ENCODE data around the gene INPP4B.
A peak's percentile ranks its signal among the peaks of the same experiment; 100 is the strongest.

INPP4B gene

GRCh38 chr4:142044271-142044670, 801.8 kb downstream of the INPP4B start:
- DNase-seq = no peak

DNA sequence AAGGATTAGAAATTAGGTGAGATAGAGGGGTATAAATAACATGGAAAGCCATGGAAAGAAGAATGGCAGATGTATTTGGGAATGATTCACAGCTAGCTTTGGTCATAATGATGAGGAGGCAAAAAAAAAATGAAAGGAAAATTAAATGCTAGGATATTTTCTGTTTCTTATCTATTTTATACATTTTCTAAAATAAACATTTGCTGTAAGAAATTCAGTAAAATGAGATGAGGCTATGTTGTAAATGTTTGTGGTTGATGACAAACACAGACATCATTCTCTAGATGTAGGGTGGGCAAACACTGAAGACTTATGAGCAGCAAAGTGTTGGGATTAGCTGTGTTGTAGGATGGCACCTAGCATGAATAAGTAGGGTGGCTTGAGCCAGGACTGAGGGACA, 802.6 kb downstream of the INPP4B start:
- DNase-seq = no peak

DNA sequence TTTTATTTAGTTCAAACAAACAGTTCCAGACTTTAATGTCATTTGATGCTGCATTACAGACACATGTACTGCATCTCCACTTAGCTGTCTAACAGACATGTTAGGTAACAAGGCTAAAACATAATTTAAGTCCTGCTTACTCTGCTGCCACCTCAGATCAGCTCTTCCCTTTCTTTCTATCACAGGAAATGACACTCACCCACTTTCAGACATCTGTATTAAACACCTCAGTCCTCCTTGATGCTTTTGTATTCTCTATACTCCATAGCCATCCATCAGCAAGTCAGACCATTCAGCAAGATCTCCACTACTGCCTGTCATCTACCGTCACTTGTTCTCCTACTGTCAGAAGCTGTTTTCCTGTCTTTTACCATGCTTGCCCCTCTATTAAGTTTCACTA, 804.3 kb downstream of the INPP4B start:
- DNase-seq = peak in 1 of 5 donors; percentile 7

GRCh38 chr4:142040043-142040442, 806.1 kb downstream of the INPP4B start:
- DNase-seq = no peak

- DNase-seq = no peak
These were observed 809.1 kb downstream of the INPP4B start for GRCh38 chr4:142036795-142037583.

- no peak for DNase-seq
These were observed 810.5 kb downstream of the INPP4B start for GRCh38 chr4:142035566-142035965.

DNA sequence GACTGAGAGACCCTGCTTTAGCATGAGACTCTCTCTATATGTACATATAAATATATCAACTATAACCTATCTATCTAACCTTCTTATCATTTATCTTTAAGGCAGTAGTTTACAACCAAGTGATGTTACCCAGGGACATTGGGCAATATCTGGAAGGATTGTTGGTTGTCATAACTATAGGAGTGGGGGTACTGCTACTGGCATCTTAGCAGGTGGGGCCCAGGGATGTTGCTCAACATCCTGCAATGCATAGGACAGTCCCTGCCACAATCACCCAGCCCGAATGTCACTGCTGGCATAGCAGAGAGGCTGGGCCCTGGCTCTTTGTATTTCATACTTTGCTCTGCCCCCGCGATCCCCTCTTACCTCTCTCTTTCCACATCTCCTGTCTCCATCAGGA, 812.0 kb downstream of the INPP4B start:
- DNase-seq = no peak

DNA sequence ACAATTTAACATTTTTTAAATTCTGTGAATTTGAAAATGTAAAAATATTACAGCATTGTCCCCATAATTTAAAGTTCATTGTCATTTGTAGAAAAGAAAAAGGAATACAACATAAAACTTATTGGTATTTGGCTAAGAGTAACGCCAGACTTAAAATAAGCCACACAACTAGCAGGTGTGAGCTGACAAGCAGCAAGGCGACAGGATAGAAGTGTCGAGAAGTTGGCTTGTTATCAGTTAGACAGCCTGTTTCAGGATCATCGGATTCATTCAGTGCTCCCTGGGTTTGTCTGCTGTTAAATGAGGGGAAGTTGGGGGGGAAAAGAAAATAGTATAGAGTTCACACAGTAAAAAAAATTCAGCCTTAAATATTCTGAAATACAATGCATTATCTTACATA, 816.1 kb downstream of the INPP4B start:
- no peak for DNase-seq

- DNase-seq = no peak
These were observed 824.3 kb downstream of the INPP4B start for GRCh38 chr4:142021761-142022160.

DNA sequence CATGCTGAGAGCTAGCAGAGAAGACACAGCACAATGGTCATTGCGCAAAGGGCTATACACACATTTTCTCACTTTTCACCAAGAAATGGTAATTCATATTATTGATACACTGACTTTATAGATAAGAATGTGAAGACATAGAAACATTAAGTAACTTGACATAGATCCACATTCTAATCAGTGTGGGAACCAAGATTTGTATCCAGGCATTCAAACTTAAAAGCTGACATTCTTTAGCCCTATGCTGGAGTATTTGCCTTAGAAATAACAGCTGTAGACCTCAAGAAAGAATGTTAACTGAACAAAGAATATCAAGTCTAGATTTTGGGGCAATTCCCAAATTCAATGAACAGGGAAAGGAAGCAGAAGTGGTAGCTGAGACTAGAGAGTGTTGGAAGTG, 824.9 kb downstream of the INPP4B start:
- no peak for DNase-seq

DNA sequence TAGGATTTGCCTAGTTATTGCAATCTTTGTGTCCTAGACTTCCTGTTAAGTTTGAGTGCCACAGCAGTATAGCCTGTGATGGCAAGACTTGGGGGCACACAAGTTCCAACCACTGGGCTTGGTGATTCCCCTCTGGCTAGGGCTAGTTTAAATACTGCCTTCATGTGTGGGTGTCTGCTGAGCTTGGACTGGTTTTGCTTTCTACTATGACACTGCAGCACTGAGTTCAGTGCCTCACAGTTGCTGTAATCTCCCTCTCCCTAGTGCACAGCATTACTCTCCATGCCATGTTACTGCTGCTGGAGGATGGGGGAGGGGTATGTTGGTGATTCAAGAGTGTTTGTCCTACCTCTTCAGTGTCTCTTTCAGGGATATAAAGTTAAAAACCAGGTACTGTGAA, 830.1 kb downstream of the INPP4B start:
- no peak for DNase-seq

GRCh38 chr4:142009751-142010150, 836.4 kb downstream of the INPP4B start:
- DNase-seq = no peak

- no peak for DNase-seq
These were observed 840.6 kb downstream of the INPP4B start for GRCh38 chr4:142005519-142005918.

DNA sequence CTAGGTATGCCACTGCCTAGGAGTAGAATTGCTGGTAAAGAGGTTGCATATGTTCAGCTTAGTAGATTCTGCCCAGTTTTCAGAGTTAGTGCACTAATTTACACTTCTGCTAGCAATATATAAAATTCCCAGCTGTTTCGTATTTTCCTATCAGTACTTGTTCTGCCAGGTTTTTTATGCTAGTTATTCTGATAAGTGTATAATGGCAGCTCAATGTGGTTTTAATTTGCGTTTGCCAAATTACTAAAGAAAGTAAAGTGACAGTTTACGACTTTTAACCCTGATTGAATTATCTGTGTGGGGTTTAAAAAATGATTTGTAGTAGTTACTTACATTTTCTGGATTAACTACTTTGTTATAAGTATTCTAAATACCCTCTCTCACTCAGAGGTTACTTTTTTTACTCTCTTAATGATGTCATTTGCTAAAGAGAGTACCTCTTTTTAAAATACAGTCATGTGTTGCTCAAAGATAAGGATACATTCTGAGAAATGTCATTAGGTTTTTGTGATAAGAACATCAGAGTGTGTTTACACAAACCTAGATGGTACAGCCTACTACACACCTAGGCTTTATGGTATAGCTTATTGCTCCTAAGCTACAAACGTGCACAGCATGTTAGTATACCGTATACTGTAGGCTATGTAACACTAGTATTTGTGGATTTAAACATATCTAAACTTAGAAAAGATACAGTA, 846.5 kb downstream of the INPP4B start:
- no peak for DNase-seq

DNA sequence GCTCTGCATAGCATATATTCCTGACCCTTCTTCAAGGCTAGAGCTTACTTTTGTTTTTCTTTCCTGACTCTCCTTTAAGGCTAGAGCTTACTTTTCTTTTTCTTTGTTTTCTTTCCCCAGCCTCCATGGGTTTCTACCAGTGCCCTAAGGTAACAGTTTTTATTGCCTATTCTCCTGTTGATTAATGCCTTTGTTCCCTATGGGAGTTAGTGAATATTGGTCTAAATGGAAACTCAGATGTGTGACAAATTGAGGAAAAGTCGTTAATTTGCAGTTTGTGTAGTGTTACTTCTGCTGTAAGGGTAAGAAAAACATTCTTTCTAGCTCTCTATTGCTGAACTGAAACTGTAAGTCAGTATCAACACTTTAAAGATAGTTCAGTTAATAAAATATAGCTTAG, 851.0 kb downstream of the INPP4B start:
- DNase-seq = no peak

DNA sequence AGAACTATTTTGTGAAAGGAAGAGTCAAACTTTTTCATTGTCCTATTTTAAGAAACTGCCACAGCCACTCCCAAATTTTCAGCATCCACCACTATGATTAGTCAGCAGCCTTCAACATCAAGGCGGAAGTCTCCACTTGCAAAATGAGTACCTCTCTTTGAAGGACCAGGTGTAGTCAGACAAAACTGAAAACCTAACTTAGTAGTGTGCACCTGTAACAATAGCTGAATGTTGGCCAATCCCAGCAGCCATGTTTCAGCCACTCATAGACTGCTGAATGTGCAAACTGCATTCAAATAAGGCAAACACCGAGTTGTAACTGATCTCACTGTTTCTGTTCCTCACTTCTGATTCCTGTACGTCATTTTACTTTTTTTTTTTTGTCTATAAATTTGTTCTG, 868.7 kb downstream of the INPP4B start:
- no peak for DNase-seq
